ENCODE measurements around the gene TRMT11.
"Not testable (repeated sequence)": the region's sequence is repeated elsewhere in the genome, so short reads cannot be mapped to it uniquely, and the experiment has no call there.

Gene TRMT11

GRCh38 chr6:126048635-126049034, 62.3 kb downstream of the TRMT11 start:
- DNase-seq, result no peak

GRCh38 chr6:126050795-126051194, 64.5 kb downstream of the TRMT11 start:
- DNase-seq, result no peak

- no peak for DNase-seq
These were observed 65.5 kb downstream of the TRMT11 start for GRCh38 chr6:126051791-126052190.

GRCh38 chr6:126052485-126052884, 66.1 kb downstream of the TRMT11 start:
- no peak for DNase-seq

GRCh38 chr6:126054258-126054702, 67.9 kb downstream of the TRMT11 start:
- DNase-seq, result no peak

- DNase-seq, result no peak
These were observed 68.5 kb downstream of the TRMT11 start for GRCh38 chr6:126054802-126055201.

- DNase-seq, result no peak
These were observed 69.1 kb downstream of the TRMT11 start for GRCh38 chr6:126055449-126055848.

- DNase-seq, result no peak
These were observed 70.1 kb downstream of the TRMT11 start for GRCh38 chr6:126056355-126057004.

GRCh38 chr6:126058085-126058484, 71.7 kb downstream of the TRMT11 start:
- DNase-seq, result not testable (repeated sequence)

GRCh38 chr6:126060400-126060799, 74.1 kb downstream of the TRMT11 start:
- no peak for DNase-seq

- DNase-seq, result no peak
These were observed 77.3 kb downstream of the TRMT11 start for GRCh38 chr6:126063512-126064146.

- no peak for DNase-seq
These were observed 78.0 kb downstream of the TRMT11 start for GRCh38 chr6:126064257-126064747.

GRCh38 chr6:126064748-126065401, 78.5 kb downstream of the TRMT11 start:
- DNase-seq, result no peak

- no peak for DNase-seq
These were observed 80.0 kb downstream of the TRMT11 start for GRCh38 chr6:126066053-126067048.

GRCh38 chr6:126067073-126067472, 80.7 kb downstream of the TRMT11 start:
- DNase-seq, result no peak

GRCh38 chr6:126069449-126069848, 83.1 kb downstream of the TRMT11 start:
- no peak for DNase-seq

- DNase-seq, result no peak
These were observed 84.8 kb downstream of the TRMT11 start for GRCh38 chr6:126071000-126071647.

- no peak for DNase-seq
These were observed 85.8 kb downstream of the TRMT11 start for GRCh38 chr6:126072172-126072571.

- no peak for DNase-seq
These were observed 86.5 kb downstream of the TRMT11 start for GRCh38 chr6:126072834-126073233.

- DNase-seq, result no peak
These were observed 89.2 kb downstream of the TRMT11 start for GRCh38 chr6:126075335-126076071.

GRCh38 chr6:126076992-126077664, 90.8 kb downstream of the TRMT11 start:
- no peak for DNase-seq

Data from NCI-H1436 treated with DMSO at 0.1 percent for 48 hours (cell line).